HG03457 (cell line): ENCODE results near the gene MMAB.

Experiments used
- ATAC-seq: cut with Tn5 transposase; IDR thresholded peaks from one replicate; pipeline ENCODE4 v1.9.1; 2021; ENCODE audit warnings: moderate number of reproducible peaks; ENCODE audit not compliant: unreplicated experiment

Gene MMAB

DNA sequence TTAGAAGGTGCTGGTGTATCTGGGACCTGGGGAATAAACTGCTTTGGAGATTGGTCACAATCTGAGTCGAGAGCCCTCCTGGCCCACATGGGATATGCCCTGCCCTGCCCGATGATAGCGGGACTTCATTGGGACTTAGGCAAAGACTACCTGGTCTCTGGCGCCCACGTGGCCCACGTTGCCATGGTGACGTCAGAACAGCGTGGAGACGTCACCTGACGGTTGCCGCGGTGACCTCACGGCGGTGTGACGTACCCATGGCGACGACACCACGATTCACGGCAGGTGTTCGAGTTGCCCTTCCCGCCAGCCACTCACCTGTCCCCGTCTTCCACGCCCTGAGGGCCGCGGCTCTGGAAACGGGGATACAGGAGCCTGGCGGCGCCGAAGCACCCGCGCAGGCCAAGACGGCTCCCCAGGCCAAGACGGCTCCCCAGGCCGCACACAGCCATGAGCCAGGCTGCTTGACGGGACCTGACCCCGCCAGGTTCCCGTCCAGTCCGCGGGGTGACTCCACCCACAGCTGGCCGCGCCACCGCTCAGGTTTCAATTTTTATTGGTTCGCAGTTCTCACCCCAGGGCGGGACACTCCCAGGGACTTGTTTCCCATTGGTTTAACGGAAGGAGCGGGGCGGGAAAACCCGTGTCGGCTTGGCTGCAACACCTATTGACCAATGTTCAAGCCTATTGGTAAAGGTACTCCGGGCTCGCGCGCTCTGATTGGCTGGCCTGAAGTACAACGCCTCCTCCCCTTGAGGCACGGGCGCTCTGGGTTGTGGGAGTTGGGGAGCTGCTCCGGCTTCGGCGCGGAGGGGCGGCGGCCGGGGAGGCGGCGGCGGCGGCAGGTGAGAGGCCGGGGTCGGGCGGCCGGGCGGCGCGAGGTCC is at the start of gene MMAB, which contains the start of gene MVK:
Gene MMAB (minus strand): TSS at position 476 of the 885 bp plus-strand sequence. CDS start 24 bp downstream, at position 452.
Gene MVK (plus strand): TSS at position 766 of the 885 bp plus-strand sequence. CDS start 1,029 bp downstream, outside the sequence.
- peak; percentile 91 for ATAC-seq

DNA sequence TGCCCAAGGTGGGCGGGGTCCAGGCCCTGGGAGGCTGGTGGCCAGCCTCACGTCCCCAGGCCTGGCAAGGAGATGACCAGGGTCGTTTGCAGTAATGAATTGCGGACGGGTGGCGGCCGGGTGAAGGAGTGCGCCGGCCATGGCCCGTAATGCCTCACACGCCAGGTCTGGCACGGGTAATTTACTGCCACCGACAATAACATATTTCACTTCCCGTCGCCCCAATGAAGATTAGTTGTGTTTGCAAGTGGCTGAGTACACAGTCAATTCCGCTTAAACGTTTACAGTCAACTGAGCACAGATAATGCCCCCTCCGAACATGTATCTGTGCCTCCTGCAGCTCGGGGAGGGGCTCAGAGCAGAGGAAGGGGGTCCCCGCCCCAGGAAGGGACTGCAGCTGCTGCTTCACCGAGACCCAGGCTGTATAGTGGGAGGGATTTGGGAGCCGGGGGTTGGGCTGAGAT is 48.6 kb upstream of the MMAB start:
- ATAC-seq: no peak

DNA sequence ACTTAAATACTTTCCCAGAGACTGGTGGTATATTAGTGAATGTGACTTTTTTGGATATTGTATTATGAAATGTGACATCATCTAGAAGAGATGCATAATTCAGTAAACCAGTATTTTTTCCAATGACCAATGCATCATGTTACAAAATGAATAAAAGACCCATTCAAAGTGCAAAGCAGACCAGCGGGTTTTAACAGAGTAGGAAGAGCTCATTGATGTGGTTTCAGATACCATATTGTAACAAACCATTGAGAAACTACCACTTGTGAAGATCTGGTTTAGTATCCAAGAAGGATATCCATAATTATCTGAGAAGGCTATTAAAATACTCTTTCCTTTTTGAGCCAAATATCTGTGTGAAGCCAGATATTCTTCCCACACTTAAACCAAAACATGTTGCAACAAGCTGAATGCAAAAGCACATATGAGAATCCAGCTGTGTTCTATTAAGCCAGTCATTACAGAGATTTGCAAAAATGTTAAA is 47.9 kb upstream of the MMAB start:
- no peak for ATAC-seq

DNA sequence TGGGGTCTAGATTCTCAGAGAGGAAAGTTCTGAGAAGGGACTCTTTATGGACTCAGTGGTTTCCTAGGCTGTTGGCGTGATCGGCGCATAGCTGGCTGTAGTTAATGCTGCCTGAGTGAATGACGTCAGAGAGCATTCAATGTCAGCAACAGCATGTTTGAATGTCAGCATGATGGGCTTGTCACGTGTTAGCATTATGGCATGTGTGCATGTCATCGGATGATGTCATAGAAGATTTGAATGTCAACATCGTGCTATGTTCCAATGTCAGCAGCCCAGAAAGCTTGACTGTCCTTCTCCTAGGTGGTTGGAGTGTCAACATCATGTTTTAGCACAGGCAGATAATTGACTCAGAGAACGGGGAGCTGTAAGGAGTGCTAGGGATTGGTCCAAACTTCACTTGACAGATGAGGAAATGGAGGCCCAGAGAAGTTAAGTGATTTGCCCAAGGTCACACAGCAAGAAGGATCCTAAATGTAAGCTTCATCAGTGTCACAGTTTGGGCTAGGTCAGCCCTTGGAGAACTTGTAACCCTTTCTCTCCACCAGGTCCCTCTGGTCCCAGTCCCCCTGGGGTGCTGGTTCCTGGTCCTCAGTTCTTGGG is 45.8 kb upstream of the MMAB start:
- ATAC-seq: no peak

DNA sequence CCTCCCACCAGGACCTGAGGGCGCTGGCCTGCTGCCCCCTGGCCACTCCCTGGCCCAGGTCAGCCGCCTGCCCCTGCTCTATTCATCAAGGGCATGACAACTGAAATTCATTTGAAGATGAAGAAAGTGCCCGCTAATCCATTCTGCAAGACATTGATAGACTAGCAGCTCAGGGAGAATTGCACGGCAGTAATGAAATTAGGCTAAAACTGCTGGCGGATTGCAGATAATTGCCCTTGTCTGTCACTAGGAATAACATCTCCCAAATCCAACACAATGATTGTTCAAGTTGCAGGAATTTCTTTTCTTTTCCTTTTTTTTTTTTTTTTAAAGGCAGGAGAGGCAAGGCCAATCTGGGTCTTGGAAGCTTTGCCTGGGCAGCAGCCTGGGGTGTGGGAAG is 44.8 kb upstream of the MMAB start:
- ATAC-seq: no peak

DNA sequence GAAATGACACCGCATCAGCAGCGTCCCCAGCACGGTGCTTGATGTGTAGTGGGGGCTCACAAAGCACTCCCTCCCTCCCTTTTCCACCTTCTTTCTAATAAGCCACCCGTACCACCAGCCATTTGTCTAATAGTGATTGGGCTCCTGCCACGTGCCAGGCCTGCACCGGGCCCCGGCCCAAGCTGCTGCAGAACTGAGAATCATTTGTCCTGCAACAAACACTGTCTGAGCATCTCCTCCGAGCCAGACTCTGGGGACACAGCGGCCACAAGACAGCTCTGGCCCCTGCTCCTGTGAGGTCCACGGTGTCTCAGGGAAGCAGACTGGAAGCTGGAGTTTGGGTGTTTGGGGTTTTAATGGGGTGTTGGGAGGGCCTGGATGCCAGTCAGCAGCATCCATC is 44.2 kb upstream of the MMAB start:
- no peak for ATAC-seq

DNA sequence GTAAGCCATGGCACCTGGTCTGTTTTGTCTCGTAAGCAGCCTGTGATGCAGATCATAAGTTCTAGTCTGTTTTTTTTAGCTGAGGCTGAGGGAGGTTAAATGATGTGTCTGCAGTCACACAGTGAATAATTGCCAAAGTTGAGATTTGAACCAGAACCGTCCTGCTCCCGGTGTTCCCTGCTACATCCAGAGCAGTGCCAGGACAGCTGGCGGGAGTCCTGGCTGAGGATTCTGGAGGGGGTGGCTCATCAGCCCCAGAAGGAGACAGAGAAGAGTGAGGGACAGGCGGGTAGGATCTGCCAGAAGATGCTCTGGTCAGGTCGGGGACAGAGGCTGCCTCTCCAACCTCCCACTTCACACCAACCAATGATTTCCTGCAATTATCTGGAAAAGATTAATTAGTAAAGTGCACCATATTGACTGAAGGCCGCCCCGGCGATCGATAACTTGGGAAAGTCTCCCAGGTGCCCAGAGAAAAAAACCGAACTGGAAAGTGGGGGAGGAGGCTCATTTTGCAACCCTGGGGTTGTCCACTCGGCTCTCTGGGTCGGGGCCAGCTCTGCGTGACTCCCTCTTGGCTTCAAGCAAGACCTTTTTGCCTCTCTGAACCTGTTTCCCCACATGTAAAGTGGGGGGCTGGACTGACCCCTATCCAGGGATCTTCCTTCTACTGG is 42.4 kb upstream of the MMAB start:
- ATAC-seq: no peak

DNA sequence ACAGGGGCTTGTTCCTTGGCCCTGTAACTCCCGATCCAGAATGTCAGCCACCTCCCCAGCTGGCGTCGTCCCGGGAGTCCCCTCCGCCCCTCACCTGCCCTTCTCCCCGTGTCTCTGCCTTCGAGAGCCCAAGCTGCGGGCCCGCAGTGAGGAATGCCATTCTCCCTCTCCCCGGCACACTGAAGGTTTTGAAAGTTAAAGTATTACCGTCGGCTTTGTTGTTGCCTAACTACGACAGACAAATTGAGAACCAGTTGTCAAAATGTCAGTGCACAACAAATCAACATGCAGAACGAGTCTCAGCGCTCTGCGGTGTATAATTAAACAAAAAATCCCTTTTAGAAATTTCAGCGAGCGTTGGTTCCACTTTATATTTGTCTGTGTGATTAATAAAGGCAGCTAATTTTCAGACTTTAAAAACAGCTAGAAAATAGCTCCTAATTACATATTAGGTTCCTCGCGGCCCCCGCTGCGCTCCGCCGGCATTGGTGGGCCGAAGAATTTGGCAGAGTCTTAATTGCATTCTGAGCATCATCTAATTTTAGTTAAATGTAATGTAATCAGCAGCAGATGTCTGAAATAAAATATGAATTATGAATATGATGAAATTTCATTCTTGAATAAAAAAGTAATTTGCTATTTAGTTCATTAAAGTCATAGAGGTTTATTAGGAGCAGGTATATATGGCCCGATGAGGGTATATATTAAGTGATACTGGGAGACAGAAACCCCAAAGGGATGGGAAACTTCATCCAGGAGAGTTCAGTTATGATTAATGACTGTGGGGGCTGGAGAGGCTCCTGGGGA is 40.5 kb upstream of the MMAB start:
- no peak for ATAC-seq

DNA sequence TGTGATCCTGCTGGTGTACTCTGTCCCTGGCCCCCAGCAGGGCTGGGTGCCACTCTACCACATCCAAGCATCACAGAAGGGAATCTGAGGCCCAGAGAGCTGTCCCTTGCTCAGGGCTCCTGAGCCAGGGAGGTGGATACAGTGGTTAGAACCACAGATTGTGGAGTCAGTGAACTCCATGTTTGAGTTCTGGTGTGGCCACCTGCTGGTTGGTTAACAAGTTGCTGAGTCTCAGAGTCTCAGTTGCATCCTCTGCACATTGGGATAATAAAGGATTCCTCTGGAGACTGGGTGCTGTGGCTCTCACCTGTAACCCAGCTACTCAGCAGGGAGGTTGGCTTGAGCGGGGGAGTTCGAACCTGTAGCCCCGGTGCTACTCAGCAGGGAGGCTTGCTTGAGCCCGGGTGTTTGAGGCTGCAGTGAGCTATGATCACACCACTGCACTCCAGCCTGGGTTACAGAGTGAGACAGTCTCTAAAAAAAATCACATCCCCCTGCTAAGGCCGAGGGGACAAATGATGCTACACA is 39.7 kb upstream of the MMAB start:
- ATAC-seq: no peak

DNA sequence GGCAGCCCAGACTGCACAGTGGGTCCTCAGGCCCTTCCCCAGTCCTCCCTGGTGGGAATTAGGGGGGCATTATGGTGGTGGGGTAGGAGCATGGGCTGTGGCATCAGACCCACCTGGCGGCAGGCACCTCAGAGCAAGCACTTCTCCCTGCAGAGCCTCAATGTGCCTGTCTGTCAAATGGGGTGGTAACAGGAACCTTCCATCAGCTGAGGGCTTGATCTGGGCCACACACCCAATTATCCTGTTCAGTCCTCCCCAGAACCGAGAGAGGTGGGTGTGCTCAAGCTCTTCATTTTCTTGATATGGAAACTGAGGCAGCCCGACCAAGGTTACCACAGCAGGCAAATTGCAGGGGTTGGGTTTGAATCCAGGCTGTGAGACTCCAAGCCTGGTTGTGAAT is 38.7 kb upstream of the MMAB start:
- ATAC-seq: no peak

DNA sequence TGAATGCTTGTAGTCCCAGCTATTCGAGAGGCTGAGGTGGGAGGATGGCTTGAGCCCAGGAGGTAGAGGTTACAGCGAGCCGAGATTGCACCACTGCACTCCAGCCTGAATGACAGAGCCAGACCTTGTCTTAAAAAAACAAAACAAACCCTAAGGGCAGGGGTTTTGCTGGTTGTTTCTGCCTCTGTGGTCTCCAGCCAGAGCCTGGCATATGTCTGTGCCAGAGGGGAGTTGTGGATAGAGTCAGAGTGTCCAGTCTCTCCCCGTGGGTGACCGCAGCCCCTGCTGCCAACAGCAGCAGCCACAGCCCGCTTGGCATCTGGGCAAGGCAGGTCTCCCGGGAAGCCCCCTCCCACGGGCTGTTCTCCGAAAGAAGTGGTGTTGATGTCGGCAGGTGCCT is 37.9 kb upstream of the MMAB start:
- ATAC-seq: no peak

DNA sequence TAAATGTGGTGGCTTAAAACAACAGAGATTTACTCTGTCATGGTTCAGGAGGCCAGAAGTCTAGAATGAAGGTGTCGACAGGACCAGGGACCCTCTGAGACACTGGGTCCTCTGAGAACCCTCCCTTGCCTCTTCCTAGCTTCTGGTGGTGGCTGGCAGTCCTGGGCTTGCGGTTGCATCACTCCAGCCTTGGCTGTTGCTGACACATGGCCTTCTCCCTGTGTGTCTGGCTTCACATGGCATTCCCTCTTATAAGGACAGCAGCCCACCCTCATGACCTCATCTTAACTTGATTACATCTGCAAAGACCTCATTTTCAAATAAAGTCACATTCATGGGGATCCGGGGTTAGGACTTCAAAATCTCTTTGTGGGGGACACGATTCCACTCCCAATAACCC is 37.2 kb upstream of the MMAB start:
- no peak for ATAC-seq

DNA sequence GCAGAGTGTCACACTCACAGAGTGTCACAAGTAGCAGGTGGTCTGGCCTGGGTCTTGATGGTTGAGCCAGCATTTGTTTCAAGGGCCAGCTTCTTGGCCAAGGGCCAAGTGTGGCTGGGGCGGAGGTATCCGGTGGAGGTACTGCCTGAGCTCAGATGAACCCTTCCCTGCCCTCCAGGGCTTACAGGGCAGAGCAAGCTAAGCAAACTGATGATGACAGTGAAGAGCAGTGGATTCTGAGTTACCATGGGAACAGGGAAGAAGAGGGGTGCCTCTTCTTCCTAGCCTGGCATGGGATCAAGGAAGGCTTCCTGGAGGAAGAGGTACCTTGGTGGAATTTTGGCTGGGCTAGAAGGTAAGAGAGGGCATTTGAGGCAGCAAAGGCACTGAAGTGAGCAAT is 36.0 kb upstream of the MMAB start:
- no peak for ATAC-seq

DNA sequence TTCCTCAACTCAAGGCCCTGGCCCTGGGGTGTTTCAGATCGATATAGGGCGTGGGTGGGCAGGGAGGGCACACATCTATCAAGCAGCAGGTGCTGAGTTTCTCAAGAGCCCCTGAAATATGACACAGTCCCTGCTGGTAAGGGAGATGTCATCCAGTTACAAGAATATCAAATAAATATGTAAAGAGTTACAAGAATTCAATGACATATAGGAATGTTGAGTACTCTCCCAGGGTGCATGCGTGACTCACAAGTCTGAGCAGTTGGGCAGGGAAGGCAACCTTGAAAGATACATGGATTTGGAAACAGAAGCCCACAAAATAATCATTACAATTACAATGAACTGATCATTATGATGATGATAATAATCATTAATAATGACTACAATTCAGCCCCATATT is 35.5 kb upstream of the MMAB start:
- no peak for ATAC-seq

DNA sequence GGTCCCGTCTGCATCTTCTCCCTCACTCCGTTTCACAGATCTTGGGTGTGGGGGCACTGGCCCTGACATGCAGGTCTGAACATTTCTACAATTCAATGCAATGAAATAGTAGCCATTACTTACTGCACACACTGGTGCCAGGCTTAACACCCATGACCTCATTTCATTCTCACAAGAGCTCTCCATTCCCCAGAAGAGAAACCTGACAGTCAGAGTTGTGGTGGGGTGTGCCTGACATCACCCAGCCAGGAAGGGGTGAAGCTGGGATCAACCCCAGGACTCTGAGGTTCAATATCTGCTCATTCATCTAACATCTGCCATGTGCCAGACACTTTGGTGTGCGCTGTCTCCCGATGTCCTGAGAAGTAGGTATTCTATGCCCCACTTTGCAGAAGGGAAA is 35.0 kb upstream of the MMAB start:
- no peak for ATAC-seq

DNA sequence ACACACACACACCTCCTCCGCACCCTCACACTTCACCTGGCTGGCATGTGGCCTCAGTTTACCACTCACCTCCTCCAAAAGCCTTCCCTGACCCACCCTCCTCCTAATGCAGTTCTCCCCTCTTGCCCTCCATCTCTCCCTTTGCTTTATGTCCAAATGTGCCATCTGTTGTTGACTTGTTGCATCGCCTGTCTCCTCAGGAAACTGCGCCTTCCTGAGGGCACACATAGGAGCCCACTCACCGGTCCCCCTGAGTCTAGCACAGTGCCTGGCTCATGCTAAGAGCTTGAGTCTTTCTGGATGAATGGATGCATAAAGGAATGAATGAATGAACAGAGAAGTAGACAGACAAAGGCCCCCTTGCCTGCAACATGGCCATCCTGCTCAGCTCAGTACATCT is 34.3 kb upstream of the MMAB start:
- no peak for ATAC-seq

DNA sequence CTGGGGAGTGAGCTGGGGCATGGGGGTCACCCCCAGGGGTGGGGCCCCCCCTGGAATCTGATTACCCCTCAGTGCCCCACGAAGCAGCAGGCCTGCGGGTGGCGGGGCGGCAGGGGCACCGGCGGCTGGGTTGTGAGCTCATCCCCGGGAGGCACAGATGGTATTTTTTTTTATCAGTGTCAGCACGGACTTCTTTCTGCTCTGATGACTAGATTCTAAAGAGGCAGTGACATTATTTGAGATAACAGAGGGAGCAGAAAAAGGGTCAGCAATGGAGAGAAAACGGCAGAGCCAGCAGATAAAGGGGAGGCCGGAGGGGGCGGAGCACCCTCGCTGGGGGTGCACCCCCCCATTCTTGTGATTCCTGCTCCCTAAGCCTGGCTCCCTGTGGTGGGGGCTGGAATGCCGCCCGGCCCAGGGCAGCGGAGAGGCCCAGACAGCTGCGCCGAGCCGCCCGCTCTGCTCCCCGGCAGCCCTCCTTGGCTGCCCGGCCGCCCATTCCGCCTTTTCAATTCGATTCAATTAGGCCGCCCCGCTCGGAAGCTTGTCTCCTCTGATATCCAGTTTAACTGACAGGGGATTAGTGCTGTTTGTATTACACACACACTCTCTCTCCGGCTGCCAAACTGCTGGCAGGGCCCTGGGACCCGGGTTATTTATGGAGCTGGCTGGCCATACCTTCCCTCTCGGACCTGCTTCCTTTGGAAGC is 33.2 kb upstream of the MMAB start:
- no peak for ATAC-seq

DNA sequence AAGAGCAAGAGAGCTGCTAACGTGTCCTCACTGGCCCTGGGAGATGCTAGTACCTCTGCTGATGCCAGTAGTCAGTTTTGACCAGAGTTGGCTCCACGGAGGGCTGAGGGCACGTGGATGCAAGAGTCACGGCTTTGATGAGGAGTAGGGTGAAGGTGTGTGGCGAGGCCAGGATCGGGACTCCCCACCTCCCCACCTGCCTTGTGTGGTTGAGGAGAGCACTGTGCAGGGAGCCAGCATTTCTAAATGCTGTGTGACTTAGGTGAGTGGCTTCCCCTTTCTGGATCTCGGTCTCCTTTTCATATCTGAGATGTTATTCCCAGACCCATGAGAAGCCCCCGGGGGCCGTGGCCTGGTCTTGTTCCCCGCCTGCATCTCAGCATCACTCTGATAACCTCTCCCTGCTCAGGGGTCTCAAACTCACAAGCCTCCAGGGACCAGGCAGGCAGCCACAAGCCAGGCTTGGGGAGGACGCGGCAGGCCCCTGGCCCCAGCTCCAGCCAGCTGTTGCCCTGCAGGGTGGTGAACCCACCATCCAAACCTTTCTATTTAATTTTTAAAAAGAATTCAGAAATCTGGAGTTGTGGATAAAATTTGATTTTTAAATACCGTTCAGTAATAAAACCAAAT is 32.4 kb upstream of the MMAB start:
- no peak for ATAC-seq

DNA sequence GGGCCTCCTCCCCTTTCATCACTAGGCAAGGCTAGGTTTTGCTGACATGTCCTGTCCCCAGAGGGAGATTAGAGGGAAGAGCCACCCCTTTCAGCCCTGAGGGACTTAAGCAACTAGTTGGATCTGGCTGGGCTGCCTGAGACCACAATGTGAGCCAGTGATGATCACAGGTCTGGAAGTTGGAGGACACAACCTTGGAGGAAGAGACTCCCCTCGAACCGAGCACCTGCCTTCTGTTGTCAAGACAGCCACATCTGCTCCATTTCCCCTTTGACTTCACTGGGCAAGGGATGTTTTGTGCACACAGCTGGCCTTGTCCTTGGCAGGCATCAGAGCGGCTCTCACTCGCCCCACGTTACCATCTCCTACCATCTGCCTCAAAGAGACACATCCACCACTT is 31.7 kb upstream of the MMAB start:
- no peak for ATAC-seq
